Loucy (cell line): ENCODE measurements around the gene SIK3.
A peak's percentile ranks its signal among the peaks of the same experiment; 100 is the strongest.

Experiments used
- H2AFZ ChIP-seq: fragments of 200-600 bp; sonication (generic); 2 replicates; pipeline ENCODE4 v1.6.0; 2016; ENCODE audit warnings: antibody characterized with exemption, mild to moderate bottlenecking, low read length, moderate library complexity
- H3F3A ChIP-seq: fragments of 200-600 bp; 2 replicates; pipeline ENCODE4 v1.6.0; 2016; ENCODE audit warnings: antibody characterized with exemption, low read depth, mild to moderate bottlenecking
- H3K27me3 ChIP-seq: fragments of 200-600 bp; sonication (generic); 2 replicates; pipeline ENCODE4 v1.6.1; 2014; ENCODE audit warnings: low read length, mild to moderate bottlenecking; ENCODE audit not compliant: insufficient read depth, poor library complexity, severe bottlenecking
- H3K36me3 ChIP-seq: fragments of 200-600 bp; sonication (generic); 2 replicates; pipeline ENCODE4 v1.6.1; 2016; ENCODE audit warnings: low read length; ENCODE audit not compliant: insufficient read depth
- H3K4me1 ChIP-seq: fragments of 200-600 bp; sonication (generic); 2 replicates; pipeline ENCODE4 v1.5.1; 2014; ENCODE audit warnings: low read length, mild to moderate bottlenecking; ENCODE audit not compliant: insufficient read depth, poor library complexity, severe bottlenecking
- H3K4me2 ChIP-seq: fragments of 200-600 bp; sonication (generic); 2 replicates; pipeline ENCODE4 v1.6.0; 2014; ENCODE audit warnings: antibody characterized with exemption, low read length, low read depth, mild to moderate bottlenecking; ENCODE audit not compliant: poor library complexity, severe bottlenecking
- H3K4me3 ChIP-seq: fragments of 200-600 bp; sonication (generic); 2 replicates; pipeline ENCODE4 v1.5.1; 2014; ENCODE audit warnings: low read length, mild to moderate bottlenecking, mixed read lengths; ENCODE audit not compliant: poor library complexity, severe bottlenecking
- H3K79me2 ChIP-seq: fragments of 200-600 bp; sonication (generic); 2 replicates; pipeline ENCODE4 v1.6.1; 2014; ENCODE audit warnings: low read length; ENCODE audit not compliant: insufficient read depth
- H3K9ac ChIP-seq: fragments of 200-600 bp; sonication (generic); 2 replicates; pipeline ENCODE4 v1.6.0; 2014; ENCODE audit warnings: mild to moderate bottlenecking, low read depth, low read length, moderate library complexity; ENCODE audit not compliant: poor library complexity, severe bottlenecking
- H3K9me2 ChIP-seq: fragments of 200-600 bp; sonication (generic); replicated peaks from 2 replicates; pipeline ENCODE4 v1.6.1; 2016; ENCODE audit warnings: low read depth, low read length, mixed read lengths
- H3K9me3 ChIP-seq: fragments of 200-600 bp; sonication (generic); 2 replicates; pipeline ENCODE4 v1.6.1; 2014; ENCODE audit warnings: mild to moderate bottlenecking, antibody characterized with exemption, low read length, low read depth; ENCODE audit not compliant: insufficient read depth
- H4K20me1 ChIP-seq: fragments of 200-600 bp; sonication (generic); 2 replicates; pipeline ENCODE4 v1.6.0; 2014; ENCODE audit warnings: antibody characterized with exemption, low read length, mild to moderate bottlenecking; ENCODE audit not compliant: insufficient read depth, poor library complexity, severe bottlenecking
- CTCF ChIP-seq: fragments of 200-600 bp; sonication (generic); conservative IDR thresholded peaks from 2 replicates; pipeline ENCODE4 v1.5.1; 2014; ENCODE audit warnings: mild to moderate bottlenecking, antibody characterized with exemption, low read length
- EZH2phosphoT487 ChIP-seq: fragments of 200-600 bp; IDR thresholded peaks from 2 replicates; pipeline ENCODE4 v1.6.1; 2018; ENCODE audit warnings: antibody characterized with exemption, mild to moderate bottlenecking, moderate library complexity, borderline replicate concordance

Gene SIK3

DNA sequence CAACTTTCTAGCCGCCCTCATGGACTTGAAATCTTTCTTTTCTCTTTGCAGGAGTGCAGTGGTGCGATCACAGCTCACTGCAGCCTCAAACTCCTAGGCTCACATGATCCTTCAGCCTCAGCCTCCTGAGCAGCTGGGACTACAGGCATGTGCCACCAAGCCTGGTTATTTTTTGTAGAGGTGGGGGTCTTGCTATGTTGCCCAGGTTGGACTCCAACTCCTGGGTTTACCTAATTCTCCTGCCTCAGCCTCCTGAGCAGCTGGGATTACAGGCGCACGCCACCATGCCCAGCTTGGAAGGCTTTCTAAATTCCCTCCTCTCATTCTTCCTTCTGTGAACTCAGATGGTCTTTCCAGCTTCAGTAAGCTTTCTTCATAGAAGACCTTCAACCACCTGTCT, 256.1 kb downstream of the SIK3 start:
- H3K36me3 ChIP-seq = peaks cover 35% of the 10 kb centered on the region; the same call in 1 of the 2 replicates
- H3K4me3 ChIP-seq = no peak overlapping the region
- no peak overlapping the region for H3K9ac ChIP-seq
- H4K20me1 ChIP-seq = no peaks in the 10 kb centered on the region
- H2AFZ ChIP-seq = no peak overlapping the region
- no peak overlapping the region for H3K4me2 ChIP-seq
- TF ChIP-seq EZH2phosphoT487 = no peak
- TF ChIP-seq CTCF = no peak
- no peaks in the 10 kb centered on the region for H3K79me2 ChIP-seq
- H3F3A ChIP-seq = no peaks in the 10 kb centered on the region
- H3K4me1 ChIP-seq = peaks cover 14% of the 10 kb centered on the region
- no peaks in the 10 kb centered on the region for H3K9me2 ChIP-seq
- H3K9me3 ChIP-seq = no peaks in the 10 kb centered on the region
- no peaks in the 10 kb centered on the region for H3K27me3 ChIP-seq

DNA sequence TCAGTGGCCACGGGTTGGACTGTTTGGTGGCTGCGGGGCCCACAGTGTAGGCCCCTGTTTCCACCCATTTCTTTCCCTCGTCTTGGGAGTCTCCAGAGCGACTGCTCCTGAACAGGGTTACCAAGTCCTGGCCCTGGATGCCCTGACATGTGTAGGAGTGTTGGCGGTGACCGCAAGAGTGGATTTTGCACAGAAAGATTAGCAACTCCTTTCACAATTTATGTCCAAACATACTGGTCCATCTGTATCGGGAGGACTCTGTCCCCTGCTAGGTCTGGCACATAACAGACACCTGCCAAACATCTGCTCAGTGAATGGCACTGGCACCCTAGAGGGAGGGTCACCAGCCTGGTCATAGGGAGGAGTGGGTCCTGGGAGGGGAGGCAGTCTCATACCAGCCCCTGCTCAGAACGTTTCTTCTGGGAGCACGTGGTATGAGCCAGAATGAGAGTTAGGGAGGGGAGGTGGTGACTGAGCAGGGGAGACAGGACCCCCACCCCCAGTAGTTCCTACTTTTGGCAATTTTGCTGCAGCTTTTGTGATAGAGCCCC, 257.4 kb downstream of the SIK3 start:
- H3K4me3 ChIP-seq = no peak overlapping the region
- peak overlapping the region; percentile 5; the same call in 1 of the 2 replicates for H2AFZ ChIP-seq
- H3K27me3 ChIP-seq = no peaks in the 10 kb centered on the region
- peak overlapping the region; percentile 27 for H3K9ac ChIP-seq
- no peaks in the 10 kb centered on the region for H3K9me2 ChIP-seq
- peaks cover 23% of the 10 kb centered on the region; the same call in 1 of the 2 replicates for H3K36me3 ChIP-seq
- no peaks in the 10 kb centered on the region for H3F3A ChIP-seq
- no peaks in the 10 kb centered on the region for H4K20me1 ChIP-seq
- peaks cover 14% of the 10 kb centered on the region for H3K4me1 ChIP-seq
- TF ChIP-seq CTCF = no peak
- no peak for TF ChIP-seq EZH2phosphoT487
- H3K79me2 ChIP-seq = no peaks in the 10 kb centered on the region
- no peaks in the 10 kb centered on the region for H3K9me3 ChIP-seq
- no peak overlapping the region for H3K4me2 ChIP-seq

- no peaks in the 10 kb centered on the region for H3K27me3 ChIP-seq
- H2AFZ ChIP-seq = peak overlapping the region; percentile 5; the same call in 1 of the 2 replicates
- H3K4me3 ChIP-seq = no peak overlapping the region
- H3K79me2 ChIP-seq = no peaks in the 10 kb centered on the region
- TF ChIP-seq EZH2phosphoT487 (no peak), CTCF (peak; percentile 73)
- no peaks in the 10 kb centered on the region for H3K9me3 ChIP-seq
- H3F3A ChIP-seq = no peaks in the 10 kb centered on the region
- peaks cover 17% of the 10 kb centered on the region; the same call in 1 of the 2 replicates for H3K36me3 ChIP-seq
- H3K4me2 ChIP-seq = no peak overlapping the region
- no peaks in the 10 kb centered on the region for H4K20me1 ChIP-seq
- no peaks in the 10 kb centered on the region for H3K9me2 ChIP-seq
- peaks cover 19% of the 10 kb centered on the region for H3K4me1 ChIP-seq
- peak overlapping the region; percentile 27 for H3K9ac ChIP-seq
These were observed 257.9 kb downstream of the SIK3 start for GRCh38 chr11:116840224-116840745.
